Loucy (cell line): ENCODE data around the gene FEM1B.

ENCODE experiments used
- CTCF ChIP-seq: fragments of 200-600 bp; sonication (generic); conservative IDR thresholded peaks from 2 replicates; pipeline ENCODE4 v1.5.1; 2014; ENCODE audit warnings: mild to moderate bottlenecking, antibody characterized with exemption, low read length
- EZH2phosphoT487 ChIP-seq: fragments of 200-600 bp; IDR thresholded peaks from 2 replicates; pipeline ENCODE4 v1.6.1; 2018; ENCODE audit warnings: antibody characterized with exemption, mild to moderate bottlenecking, moderate library complexity, borderline replicate concordance

- TF ChIP-seq CTCF (no peak), EZH2phosphoT487 (no peak)
Observed at GRCh38 chr15:68310178-68310803, 32.7 kb downstream of the FEM1B start.
